Measurements from ENCODE around the gene DEFB125.
"Not testable (repeated sequence)": the region's sequence is repeated elsewhere in the genome, so short reads cannot be mapped to it uniquely, and the experiment has no call there.

The DEFB125 gene, protein sequence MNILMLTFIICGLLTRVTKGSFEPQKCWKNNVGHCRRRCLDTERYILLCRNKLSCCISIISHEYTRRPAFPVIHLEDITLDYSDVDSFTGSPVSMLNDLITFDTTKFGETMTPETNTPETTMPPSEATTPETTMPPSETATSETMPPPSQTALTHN

GRCh38 chr20:87401-87800 is at the start of gene DEFB125:
TSS of gene DEFB125 (plus strand) at chr20:87672. CDS start at chr20:87710, 38 bp downstream.
- DNase-seq = no peak

GRCh38 chr20:60035-60918 is 27.2 kb upstream of the DEFB125 start:
- no peak for DNase-seq

DNA sequence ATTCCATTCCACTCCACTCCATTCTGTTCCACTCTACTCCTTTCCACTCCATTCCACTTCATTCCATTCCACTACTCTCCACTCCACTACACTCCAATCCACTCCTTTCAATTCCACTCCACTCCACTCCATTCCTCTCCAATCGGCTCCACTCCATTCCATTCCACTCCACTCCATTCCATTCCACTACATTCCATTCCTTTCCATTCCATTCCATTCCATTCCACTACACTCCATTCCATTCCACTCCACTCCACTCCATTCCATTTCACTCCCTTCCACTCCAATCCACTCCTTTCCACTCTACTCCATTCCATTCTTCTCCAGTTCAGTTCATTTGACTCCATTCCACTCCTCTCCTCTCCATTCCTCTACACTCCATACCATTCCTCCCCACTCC is 26.2 kb upstream of the DEFB125 start:
- no peak for DNase-seq

DNA sequence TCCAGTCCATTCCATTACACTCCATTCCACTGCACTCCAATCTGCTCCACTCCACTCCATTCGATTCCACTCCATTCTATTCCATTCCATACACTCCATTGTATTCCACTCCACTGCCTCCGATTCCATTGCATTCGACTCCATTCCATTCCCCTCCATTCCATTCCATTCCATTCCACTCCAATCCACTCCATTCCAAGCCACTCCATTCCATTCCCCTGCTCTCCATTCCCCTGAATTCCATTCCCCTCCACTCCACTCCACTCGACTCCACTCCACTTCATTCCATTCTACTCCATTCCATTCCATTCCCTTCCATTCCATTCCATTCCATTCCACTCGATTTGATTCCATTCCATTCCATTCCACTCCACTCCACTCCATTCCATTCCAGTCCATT is 25.7 kb upstream of the DEFB125 start:
- DNase-seq = no peak

- DNase-seq = no peak
Observed at GRCh38 chr20:62487-62886, 25.0 kb upstream of the DEFB125 start.

GRCh38 chr20:64026-64603 is 23.4 kb upstream of the DEFB125 start:
- no peak for DNase-seq

DNA sequence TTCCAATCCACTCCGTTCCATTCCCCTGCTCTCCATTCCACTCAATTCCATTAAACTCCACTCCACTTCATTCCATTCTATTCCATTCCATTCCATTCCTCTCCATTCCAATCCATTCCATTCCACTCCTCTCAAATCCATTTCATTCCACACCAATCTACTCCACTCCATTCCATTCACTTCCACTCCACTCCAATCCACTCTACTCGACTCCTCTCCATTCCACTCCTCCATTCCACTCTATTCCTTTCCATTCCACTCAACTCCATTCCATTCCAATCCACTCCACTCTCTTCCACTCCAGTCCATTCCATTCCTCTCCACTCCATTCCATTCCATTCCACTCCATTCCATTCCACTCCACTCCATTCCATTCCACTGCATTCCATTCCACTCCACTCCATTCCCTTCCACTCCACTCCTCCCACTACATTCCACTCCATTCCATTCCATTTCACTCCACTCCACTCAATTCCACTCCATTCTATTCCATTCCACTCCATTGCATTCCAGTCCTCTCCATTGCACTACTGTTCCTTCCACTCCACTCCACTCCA is 22.6 kb upstream of the DEFB125 start:
- no peak for DNase-seq

GRCh38 chr20:77231-77630 is 10.2 kb upstream of the DEFB125 start:
- no peak for DNase-seq

GRCh38 chr20:78338-78737 is 9.1 kb upstream of the DEFB125 start:
- DNase-seq = no peak

DNA sequence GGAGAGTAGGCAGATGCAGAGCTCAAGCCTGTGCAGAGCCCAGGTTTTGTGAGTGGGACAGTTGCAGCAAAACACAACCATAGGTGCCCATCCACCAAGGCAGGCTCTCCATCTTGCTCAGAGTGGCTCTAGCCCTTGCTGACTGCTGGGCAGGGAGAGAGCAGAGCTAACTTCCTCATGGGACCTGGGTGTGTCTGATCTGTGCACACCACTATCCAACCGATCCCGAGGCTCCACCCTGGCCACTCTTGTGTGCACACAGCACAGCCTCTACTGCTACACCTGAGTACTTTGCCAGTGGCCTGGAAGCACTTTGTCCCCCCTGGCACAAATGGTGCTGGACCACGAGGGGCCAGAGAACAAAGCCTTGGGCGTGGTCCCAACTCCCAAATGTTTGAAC is 7.9 kb upstream of the DEFB125 start:
- DNase-seq = no peak

DNA sequence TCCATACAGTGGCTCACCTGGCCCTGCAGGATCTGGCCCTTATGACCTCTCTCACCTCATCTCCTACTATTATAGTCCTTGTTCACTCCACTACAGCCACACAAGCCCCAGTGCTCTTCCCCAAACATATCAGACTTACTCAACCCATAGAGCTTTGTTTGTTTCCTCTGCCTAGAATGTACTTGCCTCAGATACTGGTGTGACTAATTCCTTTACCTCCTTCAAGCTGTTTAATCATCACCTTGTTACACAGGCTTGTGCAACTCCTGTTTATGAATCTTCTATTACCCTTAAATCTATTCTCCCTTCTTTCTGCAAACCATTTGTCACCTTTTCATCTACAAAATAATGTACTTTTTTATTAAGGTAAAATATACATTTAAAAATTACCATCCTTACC is 3.2 kb downstream of the DEFB125 start:
- no peak for DNase-seq

- no peak for DNase-seq
Observed at GRCh38 chr20:93641-94040, 6.2 kb downstream of the DEFB125 start.

DNA sequence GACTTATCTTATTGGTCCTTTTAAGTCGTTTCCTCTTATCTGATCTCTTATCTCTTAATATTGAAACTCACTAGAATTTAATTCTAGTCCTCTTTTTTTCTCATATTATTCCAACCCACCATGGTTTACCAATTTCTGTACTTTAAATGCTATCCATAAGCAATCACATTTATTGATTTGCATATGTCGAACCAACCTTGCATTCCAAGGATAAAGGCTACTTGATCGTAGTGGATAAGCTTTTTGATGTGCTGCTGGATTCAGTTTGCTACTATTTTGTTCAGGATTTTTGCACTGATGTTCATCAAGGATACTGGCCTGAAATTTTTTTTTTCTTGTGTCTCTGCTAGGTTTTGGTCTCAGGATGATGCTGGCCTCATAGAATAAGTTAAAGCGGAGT is 7.7 kb downstream of the DEFB125 start:
- DNase-seq = no peak

DNA sequence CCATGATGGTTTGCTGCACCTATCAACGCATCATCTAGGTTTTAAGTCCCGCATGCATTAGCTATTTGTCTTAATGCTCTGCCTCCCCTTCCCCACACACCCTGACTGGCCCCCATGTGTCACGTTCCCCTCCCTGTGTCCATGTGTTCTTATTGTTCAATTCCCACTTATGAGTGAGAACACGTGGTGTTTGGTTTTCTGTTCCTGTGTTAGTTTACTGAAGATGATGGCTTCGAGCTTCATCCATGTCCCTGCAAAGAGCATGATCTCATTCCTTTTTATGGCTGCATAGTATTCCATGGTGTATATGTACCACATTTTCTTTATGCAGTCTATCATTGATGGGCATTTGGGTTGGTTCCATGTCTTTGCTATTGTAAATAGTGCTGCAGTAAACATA is 10.2 kb downstream of the DEFB125 start:
- DNase-seq = not testable (repeated sequence)

- DNase-seq = no peak
Observed at GRCh38 chr20:101975-102374, 14.5 kb downstream of the DEFB125 start.

GRCh38 chr20:103456-103855 is 16.0 kb downstream of the DEFB125 start:
- no peak for DNase-seq

DNA sequence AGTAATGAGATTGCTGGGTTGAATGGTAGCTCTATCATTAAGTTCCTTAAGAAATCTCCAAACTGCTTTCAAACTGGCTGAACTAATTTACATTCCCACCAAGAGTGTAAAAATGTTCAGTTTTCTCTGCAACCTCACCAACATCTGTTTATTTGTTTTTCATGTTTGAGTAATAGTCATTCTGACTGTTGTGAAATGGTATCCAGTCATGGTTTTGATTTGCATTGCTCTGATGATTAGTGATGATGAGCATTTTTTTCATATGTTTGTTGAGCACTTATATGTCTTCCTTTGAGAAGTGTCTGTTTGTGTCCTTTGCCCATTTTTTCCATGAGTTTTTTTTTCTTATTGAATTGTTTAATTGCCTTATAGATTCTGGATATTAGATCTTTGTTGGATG is 24.9 kb downstream of the DEFB125 start:
- no peak for DNase-seq

DNA sequence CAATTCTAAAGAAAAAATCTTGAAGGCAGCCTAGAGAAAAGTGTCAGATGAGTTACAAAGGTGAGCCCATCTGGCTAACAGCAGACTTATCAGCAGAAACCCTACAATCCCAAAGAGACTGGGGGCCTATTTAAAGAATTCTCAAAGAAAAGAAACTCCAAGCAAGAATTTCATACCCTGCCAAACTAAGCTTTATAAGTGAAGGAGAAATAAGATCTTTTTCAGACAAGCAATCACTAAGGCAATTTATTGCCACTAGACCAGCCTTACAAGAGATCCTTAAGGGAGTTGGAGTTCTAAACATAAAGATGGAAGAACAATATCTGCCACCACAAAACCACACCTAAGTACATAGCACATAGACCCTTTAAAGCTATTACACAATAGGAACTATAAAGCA is 30.0 kb downstream of the DEFB125 start:
- DNase-seq = no peak

- DNase-seq = not testable (repeated sequence)
Observed at GRCh38 chr20:129786-130323, 42.4 kb downstream of the DEFB125 start.

DNA sequence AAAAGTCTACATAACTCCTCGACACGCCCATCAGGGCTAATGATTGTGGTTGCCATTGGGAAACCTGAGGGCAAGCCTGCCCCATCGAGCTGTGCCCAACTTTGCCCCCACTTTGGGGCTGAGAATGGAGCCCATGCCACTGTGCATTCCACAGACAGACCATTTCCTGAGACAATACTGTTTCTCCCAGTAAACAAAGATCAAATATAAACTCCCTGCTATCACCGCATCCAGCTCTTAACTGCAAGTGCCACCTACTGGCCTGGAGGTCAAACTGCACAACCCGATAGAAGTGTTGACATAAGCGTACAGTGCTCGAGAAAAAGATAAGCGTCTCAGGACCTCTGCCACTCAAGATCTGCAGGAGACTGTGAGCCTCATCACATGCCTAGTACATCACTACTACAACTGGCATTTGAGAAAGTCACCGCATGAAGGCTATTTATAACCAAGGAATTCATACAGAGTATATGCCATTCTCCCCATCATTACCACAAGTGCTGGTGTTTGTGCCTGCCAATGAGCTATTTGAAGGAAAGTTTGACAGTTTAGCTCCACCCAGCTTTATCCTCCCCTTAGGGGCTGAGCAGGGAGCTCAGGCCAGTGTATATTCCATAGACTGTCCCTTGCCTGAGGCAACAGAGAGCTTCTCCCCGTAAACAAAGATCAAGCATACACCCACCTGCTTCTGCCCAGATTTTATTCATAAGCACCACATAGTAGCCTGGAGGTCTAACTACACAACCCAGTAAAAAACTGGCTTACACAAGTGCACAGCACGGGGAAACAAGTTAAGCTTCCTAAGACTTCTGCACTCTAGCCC is 50.4 kb downstream of the DEFB125 start:
- no peak for DNase-seq

GRCh38 chr20:142290-142689 is 54.8 kb downstream of the DEFB125 start, which contains the start of gene DEFB126:
TSS of gene DEFB126 (plus strand) at chr20:142590. CDS start at chr20:142629, 39 bp downstream.
- no peak for DNase-seq

GRCh38 chr20:145877-146276 is 58.4 kb downstream of the DEFB125 start:
- no peak for DNase-seq
